OCI-LY3 (cell line): ENCODE data around the gene TMEM163.

Experiments used
- H2AFZ ChIP-seq: fragments of 200-600, 300-600 bp; shearing (Covaris generic); 2 replicates; pipeline ENCODE4 v1.6.0; 2014; ENCODE audit warnings: antibody characterized with exemption, low read depth, low read length
- H3K27ac ChIP-seq: fragments of 200-600, 300-600 bp; sonication (generic); 2 replicates; pipeline ENCODE4 v1.5.1; 2014; ENCODE audit warnings: mild to moderate bottlenecking, low read length, moderate library complexity, mixed read lengths
- H3K27me3 ChIP-seq: fragments of 200-600, 300-600 bp; sonication (generic); 2 replicates; pipeline ENCODE4 v1.6.1; 2014; ENCODE audit warnings: low read depth, low read length, mixed read lengths
- H3K36me3 ChIP-seq: fragments of 200-600, 300-600 bp; sonication (generic); replicated peaks from 2 replicates; pipeline ENCODE3; 2014; ENCODE audit warnings: low read depth, low read length, mixed read lengths
- H3K4me1 ChIP-seq: fragments of 300-600, 200-600 bp; sonication (generic); 2 replicates; pipeline ENCODE4 v1.6.1; 2014; ENCODE audit warnings: low read length, mixed read lengths
- H3K4me2 ChIP-seq: fragments of 200-600, 300-600 bp; sonication (generic); 2 replicates; pipeline ENCODE4 v1.6.1; 2014; ENCODE audit warnings: low read length, mixed read lengths
- H3K4me3 ChIP-seq: fragments of 300-600, 200-600 bp; sonication (generic); 2 replicates; pipeline ENCODE4 v1.5.1; 2014; ENCODE audit warnings: antibody characterized with exemption, mild to moderate bottlenecking, low read length, moderate library complexity
- H3K79me2 ChIP-seq: fragments of 300-600, 200-600 bp; shearing (Covaris generic); 2 replicates; pipeline ENCODE4 v1.6.1; 2014; ENCODE audit warnings: mild to moderate bottlenecking, low read length, mixed read lengths
- H3K9ac ChIP-seq: fragments of 300-600, 200-600 bp; shearing (Covaris generic); 2 replicates; pipeline ENCODE4 v1.6.0; 2014; ENCODE audit warnings: mild to moderate bottlenecking, low read length, moderate library complexity
- H3K9me3 ChIP-seq: fragments of 200-600, 300-600 bp; shearing (Covaris generic); 2 replicates; pipeline ENCODE4 v1.6.1; 2014; ENCODE audit warnings: low read length, mixed read lengths; ENCODE audit not compliant: insufficient read depth
- H4K20me1 ChIP-seq: fragments of 200-600, 300-600 bp; sonication (generic); 2 replicates; pipeline ENCODE4 v1.6.1; 2016; ENCODE audit warnings: low read length, mixed read lengths; ENCODE audit not compliant: insufficient read depth
- EZH2phosphoT487 ChIP-seq: fragments of 200-600 bp; shearing (Covaris generic); IDR thresholded peaks from 2 replicates; pipeline ENCODE4 v1.6.1; 2018; ENCODE audit warnings: antibody characterized with exemption, mixed run types, low read depth
- TF ChIP-seq, protein P1 (sequence below): fragments of 200-600, 300-600 bp; sonication (generic); IDR thresholded peaks from 2 replicates; pipeline ENCODE4 v1.5.1; 2014; ENCODE audit warnings: antibody characterized with exemption, low read length, low read depth

TMEM163 gene

DNA sequence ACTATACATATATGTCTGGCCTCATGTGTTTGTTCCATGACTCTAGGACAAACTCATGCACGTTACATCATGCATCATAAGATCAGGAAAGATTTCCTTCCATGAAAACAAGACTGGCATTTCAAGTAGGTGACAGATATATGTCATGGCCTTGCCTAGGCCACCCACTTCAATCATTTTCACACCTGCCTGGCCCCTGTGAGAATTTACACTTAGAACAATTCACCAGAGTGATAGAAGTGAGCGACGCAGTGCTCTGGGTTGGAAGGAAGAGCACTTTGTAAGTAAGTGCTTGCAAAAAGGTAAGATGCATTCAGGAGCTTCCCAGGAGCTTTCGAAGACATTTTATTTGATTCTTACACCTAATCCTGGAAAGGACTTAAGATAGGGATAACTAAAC, 39.5 kb downstream of the TMEM163 start:
- Histone ChIP-seq H3K4me1 (peaks cover 33% of the 10 kb centered on the region), H3K36me3 (no peaks in the 10 kb centered on the region), H3K9ac (no peak overlapping the region), H3K4me3 (no peak overlapping the region), H4K20me1 (peaks cover 59% of the 10 kb centered on the region), H2AFZ (no peak overlapping the region), H3K9me3 (no peaks in the 10 kb centered on the region), H3K4me2 (no peak overlapping the region), H3K27me3 (no peaks in the 10 kb centered on the region), H3K79me2 (peaks cover 86% of the 10 kb centered on the region), H3K27ac (no peak overlapping the region)
- TF ChIP-seq EZH2phosphoT487 = no peak

DNA sequence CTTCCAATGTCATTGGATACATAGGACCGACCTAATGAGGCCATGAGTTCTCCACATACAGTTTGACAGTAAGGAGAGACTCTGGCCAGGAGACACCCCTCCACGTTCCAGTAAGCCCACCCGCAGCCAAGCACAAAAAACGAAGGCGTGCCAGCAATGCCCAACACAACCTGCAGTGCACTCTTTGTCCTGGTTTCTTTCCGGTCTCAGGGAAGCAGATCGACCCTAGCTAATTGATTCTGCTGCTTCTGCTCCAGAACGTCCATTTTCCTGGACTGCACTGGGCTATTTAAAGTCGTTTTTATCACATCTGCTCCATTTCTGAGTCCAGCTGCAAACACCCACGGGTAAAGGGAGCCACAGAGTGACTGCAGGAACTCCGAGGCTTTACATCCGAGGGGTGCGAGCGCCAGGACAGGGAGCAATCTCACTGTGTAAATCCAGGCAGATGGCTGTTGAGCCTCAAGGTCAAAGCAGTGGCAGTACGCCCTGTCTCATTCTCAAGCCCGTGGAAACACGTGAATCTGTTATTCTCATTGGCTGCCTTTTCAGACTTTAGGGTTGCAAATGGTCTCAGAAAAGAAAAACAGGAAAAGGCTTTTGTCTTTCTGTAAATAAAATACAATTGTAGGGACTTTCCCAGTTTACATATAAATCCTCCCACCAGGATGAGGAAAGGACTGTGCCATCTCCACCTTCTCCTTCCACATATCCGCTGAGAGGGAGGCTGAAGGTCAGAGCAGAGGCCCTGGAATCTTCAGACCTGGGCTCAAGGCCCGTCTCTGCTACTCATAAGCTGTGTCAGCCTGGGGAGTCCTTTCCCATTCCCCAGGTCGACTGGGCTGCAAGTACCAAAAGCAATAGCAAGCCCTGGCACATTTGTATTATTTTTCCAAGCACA, 40.7 kb downstream of the TMEM163 start:
- Histone ChIP-seq H3K27ac (no peak overlapping the region), H3K4me1 (peaks cover 21% of the 10 kb centered on the region), H3K27me3 (no peaks in the 10 kb centered on the region), H3K9ac (no peak overlapping the region), H4K20me1 (peaks cover 59% of the 10 kb centered on the region), H3K4me2 (no peak overlapping the region), H3K36me3 (no peaks in the 10 kb centered on the region), H3K9me3 (no peaks in the 10 kb centered on the region), H3K79me2 (peaks cover 85% of the 10 kb centered on the region), H2AFZ (no peak overlapping the region), H3K4me3 (no peak overlapping the region)
- no peak for TF ChIP-seq EZH2phosphoT487
- TF ChIP-seq, protein P1, sequence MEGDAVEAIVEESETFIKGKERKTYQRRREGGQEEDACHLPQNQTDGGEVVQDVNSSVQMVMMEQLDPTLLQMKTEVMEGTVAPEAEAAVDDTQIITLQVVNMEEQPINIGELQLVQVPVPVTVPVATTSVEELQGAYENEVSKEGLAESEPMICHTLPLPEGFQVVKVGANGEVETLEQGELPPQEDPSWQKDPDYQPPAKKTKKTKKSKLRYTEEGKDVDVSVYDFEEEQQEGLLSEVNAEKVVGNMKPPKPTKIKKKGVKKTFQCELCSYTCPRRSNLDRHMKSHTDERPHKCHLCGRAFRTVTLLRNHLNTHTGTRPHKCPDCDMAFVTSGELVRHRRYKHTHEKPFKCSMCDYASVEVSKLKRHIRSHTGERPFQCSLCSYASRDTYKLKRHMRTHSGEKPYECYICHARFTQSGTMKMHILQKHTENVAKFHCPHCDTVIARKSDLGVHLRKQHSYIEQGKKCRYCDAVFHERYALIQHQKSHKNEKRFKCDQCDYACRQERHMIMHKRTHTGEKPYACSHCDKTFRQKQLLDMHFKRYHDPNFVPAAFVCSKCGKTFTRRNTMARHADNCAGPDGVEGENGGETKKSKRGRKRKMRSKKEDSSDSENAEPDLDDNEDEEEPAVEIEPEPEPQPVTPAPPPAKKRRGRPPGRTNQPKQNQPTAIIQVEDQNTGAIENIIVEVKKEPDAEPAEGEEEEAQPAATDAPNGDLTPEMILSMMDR = no peak

DNA sequence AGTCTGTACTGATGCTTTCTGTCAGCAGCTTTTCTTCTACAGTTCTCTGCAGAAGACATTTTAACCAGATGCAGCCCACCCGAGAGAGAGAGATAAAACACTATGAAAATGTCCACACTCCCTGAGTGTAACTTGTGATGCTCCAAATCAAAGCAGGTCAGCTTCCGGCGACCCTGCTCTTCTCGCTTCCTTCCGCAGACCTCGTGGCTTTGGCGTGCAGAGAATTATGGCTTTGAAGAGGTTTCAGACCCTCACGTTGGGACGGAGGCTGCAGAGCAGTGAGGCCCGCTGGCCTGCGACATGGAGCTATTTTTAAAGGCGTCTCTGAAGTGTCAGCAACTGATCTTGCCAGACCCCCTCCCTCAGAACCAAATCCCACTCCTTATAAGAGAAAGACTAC, 41.8 kb downstream of the TMEM163 start:
- Histone ChIP-seq H3K4me1 (peaks cover 14% of the 10 kb centered on the region), H3K9ac (no peak overlapping the region), H3K9me3 (no peaks in the 10 kb centered on the region), H3K79me2 (peaks cover 84% of the 10 kb centered on the region), H3K4me2 (no peak overlapping the region), H2AFZ (no peak overlapping the region), H3K27me3 (no peaks in the 10 kb centered on the region), H4K20me1 (peaks cover 64% of the 10 kb centered on the region), H3K27ac (no peak overlapping the region), H3K36me3 (no peaks in the 10 kb centered on the region), H3K4me3 (no peak overlapping the region)
- no peak for TF ChIP-seq EZH2phosphoT487
- TF ChIP-seq, protein P1 = no peak

DNA sequence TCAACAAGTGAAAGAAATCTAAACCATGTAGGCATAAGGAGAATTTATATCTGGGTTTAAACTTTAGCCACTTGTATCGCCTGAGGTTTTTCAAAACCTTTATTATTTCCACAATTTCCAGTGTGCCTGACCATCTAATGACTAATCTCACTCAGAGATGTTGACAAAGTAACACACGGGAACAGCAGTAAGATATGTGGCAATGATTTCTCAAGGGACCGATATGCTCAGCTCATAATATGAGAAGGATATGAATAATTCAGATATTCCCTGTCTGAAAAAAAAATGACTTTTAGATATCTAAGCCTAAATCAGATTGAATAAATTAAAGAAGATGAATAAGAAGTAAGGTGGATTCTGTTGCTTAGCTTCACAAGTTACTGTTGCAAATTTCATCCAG, 43.5 kb downstream of the TMEM163 start:
- Histone ChIP-seq H2AFZ (no peak overlapping the region), H3K27me3 (no peaks in the 10 kb centered on the region), H3K79me2 (peaks cover 82% of the 10 kb centered on the region), H3K9me3 (no peaks in the 10 kb centered on the region), H3K36me3 (no peaks in the 10 kb centered on the region), H3K4me2 (no peak overlapping the region), H3K9ac (no peak overlapping the region), H3K27ac (no peak overlapping the region), H3K4me1 (peaks cover 5% of the 10 kb centered on the region), H3K4me3 (no peak overlapping the region), H4K20me1 (peaks cover 65% of the 10 kb centered on the region)
- TF ChIP-seq EZH2phosphoT487 = no peak
- TF ChIP-seq, protein P1 = no peak
